Inferior parietal cortex (tissue), 1 donor: ENCODE data around the gene BRDT.

ENCODE experiments used
- DNase-seq: peaks from one replicate; pipeline ENCODE4 v3.0.0-alpha.2; 2016; ENCODE audit errors: extremely low spot score

Gene BRDT

DNA sequence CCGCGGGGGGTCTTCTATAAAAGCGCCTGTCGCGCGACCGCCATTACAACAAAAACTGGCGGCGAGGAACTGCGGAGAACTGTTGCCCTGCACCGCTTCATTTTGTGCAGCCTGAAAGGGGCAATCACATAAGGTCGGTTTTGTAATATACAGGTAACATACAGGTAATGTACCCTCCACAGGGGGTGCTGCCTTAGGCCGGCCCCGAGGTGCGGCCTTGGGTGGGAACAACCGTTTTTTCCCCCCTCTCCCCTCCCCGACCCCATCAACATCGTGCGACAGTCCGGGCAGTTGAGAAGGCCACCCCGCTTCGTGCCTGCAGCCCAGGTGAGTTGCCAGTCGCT, at the start of gene BRDT:
TSS of gene BRDT (plus strand) at position 46 of the 344 bp plus-strand sequence. CDS start 13,354 bp downstream, outside the sequence.
- DNase-seq = no peak

DNA sequence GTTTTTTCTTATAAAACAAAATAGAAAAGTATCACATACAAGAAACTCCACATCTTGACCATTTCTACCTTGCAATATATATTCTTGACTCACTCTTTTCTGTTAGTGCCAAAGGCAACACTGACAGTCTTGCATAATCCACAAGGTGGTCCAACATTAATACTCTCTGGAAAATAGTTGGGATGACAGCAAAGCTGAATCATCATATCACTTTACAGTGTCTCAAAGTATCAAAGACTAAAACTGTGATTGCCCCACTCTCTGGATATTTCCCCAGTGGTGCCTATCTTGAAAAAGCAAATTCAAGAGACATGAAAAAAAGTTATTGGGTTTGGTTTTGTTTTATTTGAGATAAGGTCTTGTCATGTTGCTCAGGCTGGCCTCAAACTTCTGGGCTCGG, 48.6 kb upstream of the BRDT start:
- no peak for DNase-seq

DNA sequence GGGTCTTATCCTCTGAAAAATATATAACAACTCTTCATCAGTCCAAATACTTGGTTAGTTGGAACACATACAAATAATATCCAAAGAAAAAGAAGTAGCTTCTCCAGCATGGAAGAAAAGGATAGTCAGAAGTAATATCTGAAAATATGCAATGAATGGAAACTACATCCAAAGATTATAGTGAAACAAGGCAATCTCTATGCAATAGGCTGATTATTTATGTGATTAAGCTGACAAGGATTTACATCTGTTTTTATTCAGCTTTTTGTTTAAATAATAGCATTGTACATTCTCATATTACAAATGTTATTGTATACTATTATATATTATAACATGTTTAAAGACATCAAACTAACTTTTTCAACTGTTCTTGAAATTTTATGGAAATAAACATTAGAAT, 48.0 kb upstream of the BRDT start:
- DNase-seq = no peak

DNA sequence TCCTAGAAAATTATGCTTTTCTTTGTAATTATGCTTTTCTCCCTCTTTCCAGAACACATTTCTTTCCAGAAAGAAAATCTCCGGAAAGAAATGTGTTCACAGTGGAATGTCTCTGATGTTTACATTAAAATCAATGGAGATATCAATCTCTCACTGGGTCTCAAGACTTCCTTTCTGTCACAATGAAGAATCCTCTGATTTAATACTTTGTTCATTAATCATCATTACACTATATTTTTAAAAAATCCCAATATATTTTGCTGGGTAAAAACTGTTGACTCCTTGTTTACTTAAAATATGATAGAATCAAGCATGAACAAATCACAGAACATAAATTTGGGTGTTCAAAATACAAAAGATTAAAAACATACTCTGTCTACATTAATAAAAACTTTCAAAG, 36.9 kb upstream of the BRDT start:
- no peak for DNase-seq

DNA sequence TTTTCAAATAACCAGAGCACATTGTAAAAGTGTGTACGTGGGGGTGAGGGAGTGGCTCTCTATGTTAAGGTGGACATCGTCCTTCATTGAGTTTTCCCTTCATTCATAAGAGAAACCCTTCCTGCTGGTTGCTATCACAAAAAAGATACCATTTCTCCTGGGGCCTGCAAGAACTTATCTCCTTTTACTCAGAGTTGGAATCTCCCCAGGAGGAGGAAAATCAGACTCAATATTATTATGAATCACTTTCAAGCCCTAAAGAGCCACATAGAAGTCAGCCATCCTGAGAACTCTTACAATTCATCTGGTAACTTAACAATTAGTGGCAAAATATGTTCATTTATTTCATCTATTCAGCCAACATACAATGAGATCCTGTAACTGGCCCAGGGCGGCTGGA, 36.2 kb upstream of the BRDT start:
- no peak for DNase-seq

DNA sequence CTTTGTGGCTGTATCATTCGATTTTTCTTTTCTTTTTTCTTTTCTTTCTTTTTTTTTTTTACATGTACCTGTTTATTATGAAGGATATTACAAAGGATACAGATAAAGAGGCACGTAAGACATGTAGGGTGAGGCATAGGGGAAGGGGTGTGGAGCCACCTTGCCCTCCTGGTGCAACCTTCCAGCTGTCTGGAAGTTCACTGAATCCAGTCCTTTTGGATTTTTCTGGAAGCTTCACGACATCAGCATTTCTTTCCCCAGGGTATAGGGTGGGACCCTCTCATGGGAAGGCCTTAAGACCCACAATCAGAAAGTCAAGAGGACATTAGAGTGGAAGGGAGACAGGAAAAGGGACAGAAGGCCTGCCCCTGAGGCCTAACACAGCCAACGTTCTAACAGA, 33.2 kb upstream of the BRDT start:
- DNase-seq = no peak

DNA sequence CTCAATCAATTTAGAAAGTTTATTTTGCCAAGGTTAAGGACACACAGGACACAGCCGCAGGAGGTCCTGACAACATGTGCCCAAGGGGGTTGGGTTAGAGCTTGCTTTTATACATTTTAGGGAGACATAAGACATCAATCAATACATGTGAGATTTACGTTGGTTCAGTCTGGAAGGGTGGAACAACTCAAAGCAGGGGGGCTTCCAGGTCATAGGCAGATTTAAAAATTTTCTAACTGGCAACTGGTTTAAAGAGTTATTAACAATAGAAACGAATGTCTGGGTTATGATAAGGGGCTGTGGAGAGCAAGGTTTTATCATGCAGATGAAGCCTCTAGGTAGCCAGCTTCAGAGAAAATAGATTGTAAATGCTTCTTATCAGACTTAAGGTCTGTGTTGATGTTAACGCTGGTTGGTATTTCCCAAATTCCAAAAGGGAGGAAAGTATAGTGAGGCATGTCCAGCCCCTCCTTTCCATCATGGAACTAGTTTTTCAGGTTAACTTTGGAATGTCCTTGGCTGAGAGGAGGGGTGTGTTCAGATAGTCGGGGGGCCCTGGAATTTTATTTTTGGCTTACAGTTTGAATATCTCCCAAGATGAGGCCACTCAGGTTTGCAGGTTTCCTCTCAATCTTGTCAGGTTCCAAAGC, 32.3 kb upstream of the BRDT start:
- DNase-seq = no peak

DNA sequence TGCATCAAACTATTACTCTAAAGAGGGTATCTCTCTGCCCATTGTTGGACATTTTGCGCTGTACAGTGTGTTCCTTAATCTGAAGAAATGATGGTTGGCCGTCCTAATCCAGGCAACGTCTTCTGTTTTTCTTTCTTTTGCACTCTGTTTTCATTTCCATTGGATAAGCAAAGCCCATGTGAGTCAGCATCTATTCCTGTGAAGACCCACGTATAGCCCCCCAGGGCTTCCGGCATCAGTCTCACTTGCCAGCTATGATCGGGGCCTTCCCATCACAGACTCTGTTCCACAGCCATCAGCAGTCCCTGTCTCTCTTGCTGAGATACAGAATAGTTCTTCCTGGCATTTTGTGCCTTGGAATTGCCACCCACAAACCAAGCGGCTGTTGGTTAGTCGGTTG, 29.2 kb upstream of the BRDT start:
- no peak for DNase-seq

DNA sequence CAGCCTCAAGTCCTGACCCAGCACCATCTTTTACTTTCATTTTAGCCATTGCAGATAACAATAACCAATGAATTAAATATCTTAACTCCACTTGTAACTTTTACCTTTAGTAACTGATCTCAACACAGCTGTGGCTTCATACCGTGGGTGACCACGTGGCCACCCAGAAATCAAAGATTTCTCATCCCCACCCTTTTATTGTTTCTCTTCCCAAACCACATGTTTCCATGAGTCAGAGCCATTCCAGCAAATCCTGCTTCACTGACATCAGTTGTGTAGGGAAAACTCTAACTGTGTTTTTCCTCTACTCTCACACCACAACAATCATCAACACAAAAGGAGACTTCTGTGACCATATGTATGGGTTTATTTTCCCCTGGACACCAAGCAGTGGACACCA, 25.1 kb upstream of the BRDT start:
- DNase-seq = no peak

DNA sequence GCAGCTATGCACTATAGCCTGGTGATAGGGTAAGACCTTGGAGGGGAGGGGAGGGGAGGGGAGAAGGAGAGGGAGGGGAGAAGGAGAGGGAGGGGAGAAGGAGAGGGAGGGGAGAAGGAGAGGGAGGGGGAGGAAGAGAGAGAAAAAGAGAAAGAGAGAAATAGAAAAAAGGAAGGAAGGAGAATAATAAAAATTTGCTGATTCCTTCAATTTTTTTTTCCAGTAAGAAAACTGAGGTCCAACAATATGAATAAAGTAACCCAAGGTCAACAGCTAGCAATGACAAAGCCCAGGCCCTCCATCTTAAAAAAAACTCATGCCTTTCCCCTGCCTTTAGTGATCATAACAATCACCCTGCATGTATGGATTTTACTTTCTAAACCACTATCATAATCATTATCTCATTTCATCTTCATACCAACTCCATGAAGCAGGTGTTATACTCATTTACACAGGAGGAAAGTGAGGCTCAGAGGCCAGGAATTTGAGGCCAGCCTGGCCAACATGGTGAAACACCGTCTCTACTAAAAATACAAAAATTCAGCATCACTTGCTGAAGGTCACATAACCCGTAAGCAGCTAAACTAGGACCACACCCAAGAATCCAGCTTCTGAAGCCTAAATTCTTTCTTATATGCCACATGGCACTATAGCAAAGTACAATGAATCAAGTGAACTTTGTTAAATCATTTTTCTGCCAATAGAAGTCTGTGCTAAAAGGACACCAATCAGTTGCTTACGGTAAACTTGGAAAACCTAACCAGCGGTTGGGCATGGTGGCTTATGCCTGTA, 23.4 kb upstream of the BRDT start:
- DNase-seq = no peak

DNA sequence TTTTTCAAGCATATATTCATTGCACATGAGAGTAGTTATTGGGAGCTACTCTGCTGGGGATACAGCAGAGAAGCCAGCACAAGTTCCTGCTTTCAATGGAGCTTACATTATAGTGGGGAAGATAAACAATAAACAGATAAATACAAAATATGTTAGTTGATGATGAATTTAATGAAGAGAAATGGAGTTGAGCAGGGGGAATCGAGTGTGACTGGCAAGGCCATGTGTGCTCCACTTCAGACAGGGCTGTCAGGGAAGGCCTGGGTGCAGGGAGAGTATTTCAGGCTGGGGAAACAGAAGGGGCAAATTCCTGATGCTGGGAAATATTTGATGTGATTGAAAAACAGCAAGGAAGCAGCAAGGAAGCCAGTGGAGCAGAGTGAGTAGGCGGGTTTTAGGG, 21.2 kb upstream of the BRDT start:
- DNase-seq = no peak

DNA sequence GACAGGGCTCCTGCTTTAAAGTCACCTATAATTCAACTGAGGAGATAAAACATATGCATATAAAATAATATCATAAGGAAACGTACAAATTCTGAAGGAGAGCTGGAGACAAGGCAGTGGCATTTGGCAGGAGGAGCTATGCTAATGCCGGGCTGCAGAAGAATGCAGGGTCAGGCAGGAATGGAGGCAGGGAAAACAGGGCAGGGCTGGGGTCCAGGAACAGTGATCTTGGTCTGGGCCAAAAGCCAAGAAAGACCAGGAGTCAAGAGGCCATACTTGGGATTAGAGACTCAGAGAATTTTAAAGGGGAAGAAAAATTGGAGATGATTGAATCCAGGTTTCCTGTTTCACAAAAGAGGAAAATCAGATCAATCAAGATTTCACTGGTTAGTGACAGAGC, 20.0 kb upstream of the BRDT start:
- no peak for DNase-seq

DNA sequence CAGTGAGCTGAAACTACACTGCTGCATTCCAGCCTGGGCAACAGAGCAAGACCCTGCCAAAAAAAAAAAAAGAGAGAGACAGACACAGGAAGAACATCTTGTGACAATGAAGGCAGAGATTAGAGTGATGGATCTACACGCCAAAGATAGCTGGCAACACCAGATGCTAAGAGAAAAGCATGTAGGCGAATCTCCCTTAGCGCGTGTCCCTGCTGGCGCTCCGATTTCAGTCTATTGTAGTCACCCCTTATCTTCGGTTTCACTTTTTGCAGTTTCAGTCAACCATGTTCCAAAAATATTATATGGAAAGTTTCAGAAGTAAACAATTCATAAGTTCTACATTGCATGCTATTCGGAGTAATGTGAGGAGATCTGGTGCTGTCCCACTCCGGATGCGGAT, 11.6 kb upstream of the BRDT start:
- DNase-seq = no peak

DNA sequence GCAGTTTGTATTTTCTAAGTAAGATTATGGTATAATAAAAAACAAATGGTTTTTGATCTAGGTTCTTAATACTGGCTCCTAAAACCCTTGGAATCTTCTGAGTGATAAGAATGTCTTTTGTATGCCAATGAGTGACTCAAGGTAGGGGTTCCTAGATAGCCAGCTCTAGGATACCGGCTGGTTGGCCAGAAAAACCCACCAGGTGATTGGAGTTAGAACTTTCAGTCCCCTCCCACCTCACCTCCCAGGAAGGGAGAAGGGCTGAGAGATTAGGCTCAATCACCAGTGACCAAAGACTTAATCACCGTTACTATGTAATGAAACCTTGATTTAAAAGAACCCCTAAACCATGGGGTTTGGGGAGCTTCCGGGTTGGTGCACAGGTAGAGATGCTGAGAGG, 8.7 kb upstream of the BRDT start:
- DNase-seq = no peak

DNA sequence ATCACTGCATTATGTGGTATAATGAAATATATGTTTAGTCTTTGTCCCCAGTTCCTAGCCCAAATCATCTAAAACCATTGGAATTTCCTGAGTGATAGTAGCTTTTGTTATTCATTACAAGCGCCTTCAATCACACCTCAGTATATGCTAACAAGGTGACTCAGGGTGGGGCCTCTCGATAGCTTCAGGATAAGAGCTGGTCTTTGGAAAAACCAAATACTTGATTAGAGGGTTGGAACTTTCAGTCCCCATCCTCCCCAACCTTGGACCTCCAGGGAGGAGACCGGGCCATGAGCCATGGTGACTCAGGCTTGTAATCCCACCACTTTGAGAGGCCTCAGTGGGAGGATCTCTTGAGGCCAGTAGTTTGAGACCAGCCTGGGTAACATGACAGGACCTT, 5.1 kb upstream of the BRDT start:
- no peak for DNase-seq

DNA sequence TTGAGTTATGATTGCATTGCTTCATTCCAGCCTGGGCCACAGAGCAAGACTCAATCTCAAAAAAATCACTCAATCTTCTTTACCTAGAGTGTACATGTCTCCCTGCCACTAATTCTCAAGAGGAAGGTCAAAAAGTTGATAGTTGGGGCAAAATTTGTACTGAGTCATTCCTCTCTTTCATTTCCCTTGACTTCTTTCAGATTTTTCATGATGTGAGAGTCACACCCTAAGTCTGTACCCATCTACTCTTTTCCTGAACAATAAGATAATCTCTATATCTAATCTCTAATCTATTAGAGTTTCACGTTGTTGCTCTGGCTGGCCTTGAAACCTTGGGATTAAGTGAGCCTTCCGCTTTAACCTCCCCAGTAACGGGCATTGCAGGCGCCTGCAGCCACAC, 1.1 kb upstream of the BRDT start:
- no peak for DNase-seq

DNA sequence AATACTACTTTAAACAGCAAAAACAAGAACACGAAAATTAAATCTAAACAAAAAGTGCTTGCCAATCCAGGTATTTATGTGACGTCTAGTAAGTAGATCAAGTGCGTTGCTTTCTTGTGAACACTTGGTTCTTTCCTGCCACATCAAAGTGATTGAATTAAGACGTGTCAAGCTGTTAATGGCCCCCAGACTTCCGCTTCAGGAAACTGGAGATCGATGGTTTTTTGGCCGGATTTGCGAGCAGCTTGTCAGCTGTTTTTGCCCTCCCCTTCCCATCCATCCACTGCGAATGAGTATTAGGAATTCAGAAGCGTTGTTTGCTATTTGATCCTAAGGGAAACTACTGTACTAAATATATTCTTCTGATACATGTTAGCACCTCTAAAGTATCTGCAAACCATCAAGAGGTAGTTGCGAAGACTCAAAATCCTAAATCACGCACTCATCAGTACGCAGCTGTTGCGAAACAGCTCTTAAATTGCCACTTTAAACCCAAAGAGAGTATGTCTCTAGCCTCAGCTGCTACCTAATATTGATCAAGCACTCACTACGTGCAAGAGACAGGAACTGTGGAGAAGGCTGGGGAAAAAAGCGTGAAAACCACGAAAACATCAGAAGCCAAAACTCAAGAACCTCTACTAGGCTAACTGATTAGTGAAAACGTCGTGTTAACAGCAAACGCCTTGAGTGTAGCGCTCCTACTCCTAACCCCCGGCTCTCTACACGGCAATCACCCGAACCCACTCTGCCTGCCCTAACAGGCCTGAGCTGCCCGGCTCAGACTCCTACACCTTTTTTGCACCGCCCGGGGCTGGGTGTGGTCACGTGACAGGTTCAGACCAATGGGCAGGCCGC, 473 bp upstream of the BRDT start:
- no peak for DNase-seq

DNA sequence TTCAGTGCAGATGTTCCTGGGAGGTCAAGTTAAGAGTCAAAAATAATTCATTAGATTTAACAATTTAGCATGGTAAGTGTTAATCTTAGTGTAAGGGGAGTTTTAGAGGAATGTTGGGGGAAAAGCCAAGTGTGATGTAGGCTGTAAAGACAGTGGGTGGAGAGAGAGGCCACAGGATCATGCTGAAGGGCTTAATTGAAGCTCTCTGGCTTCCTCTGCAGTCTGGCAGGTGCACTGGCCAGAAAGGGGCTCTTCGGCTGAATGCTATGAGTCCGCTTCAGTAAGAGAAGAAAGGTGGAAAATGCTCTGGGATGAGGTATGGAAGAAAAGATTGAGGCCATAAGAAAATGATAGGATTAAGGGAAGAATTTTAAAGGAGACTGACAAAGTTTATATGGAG, 3.0 kb downstream of the BRDT start:
- DNase-seq = no peak

DNA sequence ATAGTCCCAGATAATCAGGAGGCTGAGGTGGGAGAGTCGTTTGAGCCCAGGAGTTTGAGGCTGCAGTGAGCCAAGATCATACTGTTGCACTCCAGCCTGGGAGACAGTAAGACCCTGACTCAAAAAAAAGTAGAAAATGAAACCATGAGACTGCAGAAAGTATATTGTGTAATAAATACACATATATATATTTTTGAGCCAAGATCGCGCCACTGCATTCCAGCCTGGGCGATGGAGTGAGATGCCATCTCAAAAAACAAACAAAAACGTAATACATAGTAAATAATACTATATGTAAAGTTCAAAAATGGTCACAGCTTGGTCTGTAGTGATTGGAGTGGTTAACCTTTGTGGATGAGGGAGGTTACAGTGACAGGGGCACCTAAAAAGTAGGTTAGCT, 9.7 kb downstream of the BRDT start:
- DNase-seq = no peak

DNA sequence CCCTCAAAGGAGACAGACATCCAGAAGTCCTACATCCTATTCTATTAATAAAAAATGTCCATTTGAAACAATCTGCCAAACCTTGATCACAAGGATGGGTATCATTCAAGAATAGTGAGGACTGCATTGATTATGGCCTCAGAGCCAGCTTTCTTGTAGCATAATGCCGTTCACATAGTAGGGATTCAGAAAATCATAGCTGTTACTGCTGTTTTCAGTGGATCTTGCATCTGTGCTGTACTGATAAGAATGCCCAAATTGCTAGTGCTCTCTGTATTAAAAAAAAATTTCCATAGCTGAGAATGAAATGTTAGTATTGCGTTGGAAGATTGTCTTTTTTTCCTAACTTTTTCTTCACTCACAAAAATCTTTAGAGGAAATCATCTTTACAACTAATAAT, 19.1 kb downstream of the BRDT start:
- DNase-seq = no peak

DNA sequence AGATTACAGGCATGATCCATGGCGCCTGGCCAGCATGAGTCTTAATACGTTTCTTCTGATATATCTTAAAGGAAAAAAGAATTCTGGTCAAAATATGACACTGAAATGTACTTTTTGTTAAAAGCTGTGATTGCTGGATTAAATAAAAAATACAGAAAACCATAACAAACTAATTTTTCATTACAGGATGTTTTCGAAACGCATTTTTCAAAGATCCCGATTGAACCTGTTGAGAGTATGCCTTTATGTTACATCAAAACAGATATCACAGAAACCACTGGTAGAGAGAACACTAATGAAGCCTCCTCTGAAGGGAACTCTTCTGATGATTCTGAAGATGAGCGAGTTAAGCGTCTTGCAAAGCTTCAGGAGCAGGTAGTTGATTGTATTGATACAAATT, 30.2 kb downstream of the BRDT start:
- no peak for DNase-seq

DNA sequence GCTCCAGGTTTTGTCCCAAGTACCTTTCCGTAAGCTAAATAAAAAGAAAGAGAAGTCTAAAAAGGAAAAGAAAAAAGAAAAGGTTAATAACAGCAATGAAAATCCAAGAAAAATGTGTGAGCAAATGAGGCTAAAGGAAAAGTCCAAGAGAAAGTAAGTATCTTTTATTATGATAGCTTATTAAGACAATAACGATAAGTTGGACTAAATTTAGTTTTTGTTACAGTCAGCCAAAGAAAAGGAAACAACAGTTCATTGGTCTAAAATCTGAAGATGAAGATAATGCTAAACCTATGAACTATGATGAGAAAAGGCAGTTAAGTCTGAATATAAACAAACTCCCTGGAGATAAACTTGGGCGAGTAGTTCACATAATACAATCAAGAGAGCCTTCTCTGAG, 31.5 kb downstream of the BRDT start:
- DNase-seq = no peak
